Stomach smooth muscle (tissue), 2 donors: Measurements from ENCODE around the gene CTNNA3.

Experiments used
- H3K27ac ChIP-seq: one replicate; pipeline ENCODE4 v1.7.0; 2013; ENCODE audit warnings: mild to moderate bottlenecking, low read length, inconsistent platforms
- H3K27me3 ChIP-seq, 2 donors: one replicate each; pipeline ENCODE4 v1.7.0; 2013; ENCODE audit warnings: low read length in 2 of 2; ENCODE audit not compliant: insufficient read depth in 2 of 2, control insufficient read depth in 1 of 2
- H3K36me3 ChIP-seq, 2 donors: one replicate each; pipeline ENCODE4 v1.7.0; 2013; ENCODE audit warnings: low read length in 2 of 2; ENCODE audit not compliant: control insufficient read depth in 2 of 2, insufficient read depth in 2 of 2
- H3K4me1 ChIP-seq: one replicate; pipeline ENCODE4 v1.7.0; 2013; ENCODE audit warnings: low read length; ENCODE audit not compliant: control insufficient read depth, insufficient read depth
- H3K4me3 ChIP-seq, 2 donors: one replicate each; pipeline ENCODE4 v1.7.0; 2013; ENCODE audit warnings: low read length in 2 of 2
- H3K9ac ChIP-seq, 2 donors: one replicate each; pipeline ENCODE4 v1.7.0; 2013; ENCODE audit warnings: low read length in 2 of 2, mild to moderate bottlenecking in 1 of 2
- H3K9me3 ChIP-seq, 2 donors: one replicate each; pipeline ENCODE4 v1.7.0; 2013; ENCODE audit warnings: low read length in 2 of 2; ENCODE audit not compliant: control insufficient read depth in 2 of 2
- donor health status: healthy.
- donor health status: Pancreatic carcinoma.

The CTNNA3 gene

DNA sequence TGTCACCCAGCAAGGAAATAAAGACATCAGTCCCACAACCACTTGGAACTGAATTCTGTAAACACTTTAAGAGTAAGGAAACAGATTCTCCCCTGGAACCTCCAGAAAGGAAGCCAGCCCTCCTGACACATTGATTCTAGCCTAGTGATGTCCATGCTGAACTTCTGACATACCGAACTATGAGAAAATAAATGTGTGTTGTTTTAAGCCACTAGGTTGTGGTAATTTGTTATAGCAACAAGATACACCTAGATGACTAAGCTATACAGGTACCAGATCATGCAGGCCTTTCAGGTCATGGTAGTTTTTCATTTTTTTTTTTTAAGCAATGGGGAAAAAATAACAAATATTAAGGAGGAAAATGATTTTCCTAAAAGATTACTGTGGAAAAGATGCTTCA, 807.8 kb downstream of the CTNNA3 start:
- no peaks in the 10 kb centered on the region for H3K36me3 ChIP-seq
- H3K4me3 ChIP-seq: no peak overlapping the region
- no peaks in the 10 kb centered on the region for H3K27me3 ChIP-seq
- H3K27ac ChIP-seq: no peak overlapping the region
- H3K9me3 ChIP-seq: no peaks in the 10 kb centered on the region
- H3K9ac ChIP-seq: no peak overlapping the region
- H3K4me1 ChIP-seq: no peaks in the 10 kb centered on the region

DNA sequence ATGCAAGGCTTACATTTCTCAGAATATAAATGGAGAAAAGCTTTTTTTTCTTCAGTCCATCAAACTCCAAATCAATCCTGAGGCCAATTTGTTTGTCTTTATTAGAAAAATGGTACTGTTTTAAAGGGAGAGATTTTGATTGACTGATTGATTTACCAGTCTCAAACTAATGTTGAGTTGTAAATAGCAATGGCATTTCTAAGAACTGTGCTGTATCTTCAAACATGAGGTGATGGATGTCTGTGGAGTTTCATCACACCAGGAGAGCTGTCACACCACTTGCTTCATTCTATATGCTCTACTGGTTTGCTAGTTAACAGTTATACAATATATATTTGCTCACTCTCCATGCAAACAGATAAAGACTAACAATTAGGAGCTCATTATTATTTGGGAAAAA, 809.1 kb downstream of the CTNNA3 start:
- H3K9ac ChIP-seq: no peak overlapping the region
- H3K4me3 ChIP-seq: no peak overlapping the region
- H3K36me3 ChIP-seq: no peaks in the 10 kb centered on the region
- no peak overlapping the region for H3K27ac ChIP-seq
- H3K4me1 ChIP-seq: no peaks in the 10 kb centered on the region
- no peaks in the 10 kb centered on the region for H3K27me3 ChIP-seq
- no peaks in the 10 kb centered on the region for H3K9me3 ChIP-seq

DNA sequence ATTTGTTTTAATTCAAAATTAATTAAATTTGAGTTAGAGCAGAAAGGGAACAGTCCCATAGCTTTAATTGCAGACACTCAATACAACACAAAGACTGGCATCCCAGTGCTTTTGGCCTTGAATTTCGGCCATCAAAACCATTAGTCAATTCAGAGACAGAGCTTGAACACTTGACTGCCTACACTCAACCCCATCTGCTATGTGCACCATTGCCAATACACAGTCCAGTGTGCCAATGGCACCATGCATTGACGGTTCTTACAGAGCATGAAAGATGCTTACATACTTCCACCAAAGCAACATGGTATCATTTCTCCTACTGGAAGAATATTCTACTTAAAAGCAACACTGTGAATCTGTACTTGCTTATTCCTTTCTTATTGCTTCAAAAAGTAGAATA, 813.7 kb downstream of the CTNNA3 start:
- H3K4me3 ChIP-seq: no peak overlapping the region
- no peaks in the 10 kb centered on the region for H3K4me1 ChIP-seq
- no peaks in the 10 kb centered on the region for H3K36me3 ChIP-seq
- no peaks in the 10 kb centered on the region for H3K9me3 ChIP-seq
- H3K27ac ChIP-seq: no peak overlapping the region
- no peaks in the 10 kb centered on the region for H3K27me3 ChIP-seq
- no peak overlapping the region for H3K9ac ChIP-seq

DNA sequence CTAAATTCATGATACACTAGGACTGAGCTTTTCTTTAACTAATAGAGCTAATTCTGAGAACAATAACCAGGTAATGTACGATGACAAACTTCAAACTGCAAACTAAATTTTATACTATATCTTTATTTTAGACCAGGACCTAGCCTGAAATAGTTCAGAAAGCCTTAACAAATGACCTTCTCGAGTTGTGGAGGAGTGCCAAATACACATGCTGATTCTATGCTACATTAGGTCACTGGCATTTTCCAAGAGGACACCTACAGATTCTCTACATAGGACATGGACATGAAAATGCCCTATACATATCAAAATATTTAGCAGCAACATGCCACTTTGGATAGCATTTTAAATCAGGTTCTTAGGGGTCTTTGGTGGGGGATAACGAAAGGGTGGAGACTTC, 814.2 kb downstream of the CTNNA3 start:
- Histone ChIP-seq H3K27ac (no peak overlapping the region), H3K9me3 (no peaks in the 10 kb centered on the region), H3K4me3 (no peak overlapping the region)

DNA sequence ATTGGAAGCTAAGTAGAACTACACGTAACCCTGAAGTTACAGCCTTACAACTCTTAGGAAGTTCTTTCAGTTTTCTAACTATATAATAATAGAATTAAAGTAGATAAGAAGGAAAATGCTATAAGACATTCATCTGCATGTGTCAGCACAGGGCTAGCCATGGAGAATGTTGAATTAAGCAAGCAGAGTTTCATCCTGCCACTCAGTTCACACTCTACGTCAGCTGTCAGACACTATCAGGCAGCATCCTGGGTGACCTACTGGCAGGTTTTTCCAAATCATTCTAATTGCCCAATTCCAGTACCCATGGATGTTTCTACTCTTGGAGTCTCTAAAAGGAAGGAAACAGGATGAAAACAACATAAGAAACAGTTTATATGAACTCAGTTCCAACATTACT, 815.2 kb downstream of the CTNNA3 start:
- Histone ChIP-seq H3K4me3 (no peak overlapping the region), H3K9me3 (no peaks in the 10 kb centered on the region), H3K4me1 (no peaks in the 10 kb centered on the region), H3K9ac (no peak overlapping the region), H3K36me3 (no peaks in the 10 kb centered on the region), H3K27me3 (no peaks in the 10 kb centered on the region), H3K27ac (no peak overlapping the region)

More for the DNA sequence above, 814.2 kb downstream of the CTNNA3 start:
- no peaks in the 10 kb centered on the region for H3K27me3 ChIP-seq
- H3K36me3 ChIP-seq: no peaks in the 10 kb centered on the region
- H3K9ac ChIP-seq: no peak overlapping the region
- H3K4me1 ChIP-seq: no peaks in the 10 kb centered on the region

DNA sequence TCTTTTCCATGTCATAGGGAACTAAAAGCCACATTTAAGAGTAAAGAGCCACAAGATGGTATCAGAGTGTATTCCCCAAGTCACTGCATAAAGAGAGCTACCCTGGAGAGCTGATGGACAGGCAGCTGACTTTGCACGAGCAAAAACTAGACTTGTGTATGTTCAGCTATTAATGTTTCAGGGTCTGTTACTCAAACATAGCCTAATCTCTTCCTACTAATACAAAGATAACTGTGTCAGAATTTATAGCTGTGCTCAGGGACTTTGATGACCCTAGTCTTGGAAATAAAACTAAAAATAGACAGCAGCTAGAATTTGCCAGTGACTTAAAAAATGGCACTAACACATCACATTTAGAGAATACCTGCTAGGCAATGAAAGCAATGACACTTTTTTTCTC, 815.7 kb downstream of the CTNNA3 start:
- Histone ChIP-seq H3K27ac (no peak overlapping the region), H3K9me3 (no peaks in the 10 kb centered on the region), H3K36me3 (no peaks in the 10 kb centered on the region), H3K27me3 (no peaks in the 10 kb centered on the region), H3K4me1 (no peaks in the 10 kb centered on the region), H3K9ac (no peak overlapping the region), H3K4me3 (no peak overlapping the region)

DNA sequence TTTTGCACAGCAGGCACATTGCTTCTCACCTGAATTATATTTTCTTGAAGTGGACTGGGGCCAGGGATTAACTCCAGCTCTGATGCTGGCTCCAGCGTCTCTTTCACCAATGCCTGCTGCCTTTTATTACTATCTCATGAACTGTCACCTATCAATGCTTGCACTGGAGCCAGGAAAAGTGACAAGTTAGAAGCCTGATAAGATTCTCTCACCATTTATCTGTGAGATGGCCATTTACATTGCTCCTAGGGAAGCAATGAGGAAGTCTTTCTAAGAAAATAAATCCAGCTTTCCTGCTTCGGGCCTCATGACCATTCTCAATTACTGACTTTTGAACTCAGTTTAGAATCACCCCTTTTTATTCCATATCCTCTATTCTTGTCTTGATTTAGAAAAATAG, 818.6 kb downstream of the CTNNA3 start:
- H3K9ac ChIP-seq: no peak overlapping the region
- H3K4me1 ChIP-seq: no peaks in the 10 kb centered on the region
- no peaks in the 10 kb centered on the region for H3K36me3 ChIP-seq
- H3K9me3 ChIP-seq: no peaks in the 10 kb centered on the region
- no peak overlapping the region for H3K27ac ChIP-seq
- H3K27me3 ChIP-seq: no peaks in the 10 kb centered on the region
- no peak overlapping the region for H3K4me3 ChIP-seq

DNA sequence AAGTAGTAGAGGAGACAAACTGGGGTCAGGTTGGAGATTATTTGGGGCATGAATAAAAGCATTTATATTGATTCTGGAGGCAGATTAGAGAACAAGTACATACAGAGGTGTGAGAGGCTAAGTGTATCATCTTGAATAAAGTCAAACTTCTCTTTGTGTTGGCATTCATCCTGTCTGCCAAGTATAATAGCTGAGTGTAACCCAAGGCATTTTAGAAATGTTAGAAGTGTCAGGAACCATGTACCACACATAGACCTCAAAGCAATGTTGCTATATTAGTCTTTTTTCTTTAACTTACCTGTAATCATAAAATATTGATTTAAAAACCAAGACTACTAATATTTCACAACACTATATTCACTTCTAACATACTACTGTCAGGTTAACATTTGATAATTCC, 826.4 kb downstream of the CTNNA3 start:
- Histone ChIP-seq H3K27ac (no peak overlapping the region), H3K9me3 (no peaks in the 10 kb centered on the region), H3K27me3 (no peaks in the 10 kb centered on the region)

DNA sequence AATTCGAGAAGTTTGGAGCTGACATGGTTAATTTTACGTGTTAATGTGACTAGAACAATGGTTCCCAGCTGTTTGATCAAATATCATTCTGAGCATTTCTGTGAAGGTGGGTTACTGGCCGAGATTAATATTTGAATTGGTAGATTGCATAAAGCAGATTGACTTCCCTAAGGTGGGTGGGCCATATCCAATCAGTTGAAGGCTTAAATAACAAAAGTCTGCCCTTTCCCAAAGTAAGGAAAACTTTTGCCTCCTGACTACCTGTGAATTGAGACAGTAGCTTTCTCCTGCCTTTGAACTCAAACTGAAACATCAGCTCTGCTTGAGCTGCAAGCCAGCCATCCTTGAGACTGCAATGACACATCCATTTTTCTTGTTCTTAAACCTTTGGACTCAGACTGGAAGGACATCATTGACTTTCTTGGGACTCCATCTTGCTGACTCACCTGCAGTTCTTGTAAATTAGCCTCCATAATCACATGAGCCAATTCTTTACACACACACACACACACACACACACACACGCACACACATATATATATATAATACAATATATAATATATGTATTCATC, 833.2 kb downstream of the CTNNA3 start:
- Histone ChIP-seq H3K4me1 (no peaks in the 10 kb centered on the region), H3K9ac (no peak overlapping the region), H3K36me3 (no peaks in the 10 kb centered on the region)

More for the DNA sequence above, 826.4 kb downstream of the CTNNA3 start:
- no peaks in the 10 kb centered on the region for H3K4me1 ChIP-seq
- H3K36me3 ChIP-seq: no peaks in the 10 kb centered on the region
- no peak overlapping the region for H3K9ac ChIP-seq
- no peak overlapping the region for H3K4me3 ChIP-seq

DNA sequence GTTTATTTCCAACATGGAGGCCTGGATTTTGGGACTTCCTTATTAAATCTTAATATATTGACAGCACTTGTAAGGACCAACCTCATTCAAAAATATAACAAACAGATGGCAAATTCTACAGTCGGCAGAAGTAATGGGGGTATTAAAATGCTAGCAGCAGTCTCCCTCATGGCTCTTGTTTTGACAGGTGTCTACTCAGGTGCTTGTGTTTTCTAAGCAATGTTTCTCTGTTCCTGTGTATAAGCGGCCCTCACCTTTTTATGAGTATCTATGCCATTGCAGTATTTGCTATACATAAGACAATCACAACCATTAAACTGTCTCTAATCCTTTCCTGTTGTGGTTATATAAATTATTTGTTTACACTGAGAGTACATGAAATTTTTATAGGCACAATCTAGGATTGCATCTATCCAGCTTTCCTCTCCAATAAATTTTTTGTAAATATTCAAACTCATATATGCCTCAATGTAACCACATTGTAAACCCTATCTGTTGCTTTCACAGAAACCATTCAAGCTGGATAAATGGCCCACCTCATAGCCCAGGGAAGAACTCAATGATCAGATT, 835.5 kb downstream of the CTNNA3 start:
- Histone ChIP-seq H3K27me3 (no peaks in the 10 kb centered on the region), H3K36me3 (no peaks in the 10 kb centered on the region), H3K9ac (no peak overlapping the region), H3K4me1 (no peaks in the 10 kb centered on the region), H3K27ac (no peak overlapping the region), H3K4me3 (no peak overlapping the region), H3K9me3 (no peaks in the 10 kb centered on the region)

More for the DNA sequence above, 833.2 kb downstream of the CTNNA3 start:
- Histone ChIP-seq H3K4me3 (no peak overlapping the region), H3K27me3 (no peaks in the 10 kb centered on the region), H3K9me3 (no peaks in the 10 kb centered on the region), H3K27ac (no peak overlapping the region)

DNA sequence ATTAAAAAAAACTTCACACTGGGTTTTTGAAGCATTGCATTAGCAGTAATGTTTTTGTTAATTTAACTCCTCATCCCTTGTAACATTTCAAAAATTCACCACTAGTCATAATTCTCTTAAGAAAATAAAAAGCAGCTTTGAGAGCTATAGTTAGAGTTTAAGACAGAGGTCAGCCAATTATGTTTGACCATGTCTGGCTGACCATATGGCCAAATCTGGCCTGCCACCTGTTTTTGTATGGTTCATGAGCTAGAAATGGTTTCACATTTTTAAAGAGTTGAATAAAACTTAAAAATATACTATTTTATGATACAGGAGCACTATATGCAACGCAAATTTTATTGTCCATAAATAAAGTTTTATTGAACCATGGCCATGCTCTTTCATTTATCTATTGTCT, 843.2 kb downstream of the CTNNA3 start:
- H3K9me3 ChIP-seq: no peaks in the 10 kb centered on the region
- no peak overlapping the region for H3K27ac ChIP-seq

More for the DNA sequence above, 843.2 kb downstream of the CTNNA3 start:
- Histone ChIP-seq H3K4me3 (no peak overlapping the region), H3K9ac (no peak overlapping the region), H3K36me3 (no peaks in the 10 kb centered on the region), H3K27me3 (no peaks in the 10 kb centered on the region), H3K4me1 (no peaks in the 10 kb centered on the region)
